Skin of body (tissue), 2 donors: Measurements from ENCODE around the gene LAMP5. TPM values are rescaled to one million over a fixed set of nuclear protein-coding genes. Genes with fewer than 3 reads are reported as not detected.

Source experiments
- DNase-seq: peaks from one replicate; lab custom pipeline; 2025; lab: John Stamatoyannopoulos, UW
- total RNA-seq: library from RNA; depleted of rRNA; stranded (reverse); fragments of >200 nt; gene quantifications from one replicate; pipeline ENCODE4 v1.2.3, GENCODE V29; 2014

Gene LAMP5, protein sequence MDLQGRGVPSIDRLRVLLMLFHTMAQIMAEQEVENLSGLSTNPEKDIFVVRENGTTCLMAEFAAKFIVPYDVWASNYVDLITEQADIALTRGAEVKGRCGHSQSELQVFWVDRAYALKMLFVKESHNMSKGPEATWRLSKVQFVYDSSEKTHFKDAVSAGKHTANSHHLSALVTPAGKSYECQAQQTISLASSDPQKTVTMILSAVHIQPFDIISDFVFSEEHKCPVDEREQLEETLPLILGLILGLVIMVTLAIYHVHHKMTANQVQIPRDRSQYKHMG
- total RNA-seq: 1.9 TPM

DNA sequence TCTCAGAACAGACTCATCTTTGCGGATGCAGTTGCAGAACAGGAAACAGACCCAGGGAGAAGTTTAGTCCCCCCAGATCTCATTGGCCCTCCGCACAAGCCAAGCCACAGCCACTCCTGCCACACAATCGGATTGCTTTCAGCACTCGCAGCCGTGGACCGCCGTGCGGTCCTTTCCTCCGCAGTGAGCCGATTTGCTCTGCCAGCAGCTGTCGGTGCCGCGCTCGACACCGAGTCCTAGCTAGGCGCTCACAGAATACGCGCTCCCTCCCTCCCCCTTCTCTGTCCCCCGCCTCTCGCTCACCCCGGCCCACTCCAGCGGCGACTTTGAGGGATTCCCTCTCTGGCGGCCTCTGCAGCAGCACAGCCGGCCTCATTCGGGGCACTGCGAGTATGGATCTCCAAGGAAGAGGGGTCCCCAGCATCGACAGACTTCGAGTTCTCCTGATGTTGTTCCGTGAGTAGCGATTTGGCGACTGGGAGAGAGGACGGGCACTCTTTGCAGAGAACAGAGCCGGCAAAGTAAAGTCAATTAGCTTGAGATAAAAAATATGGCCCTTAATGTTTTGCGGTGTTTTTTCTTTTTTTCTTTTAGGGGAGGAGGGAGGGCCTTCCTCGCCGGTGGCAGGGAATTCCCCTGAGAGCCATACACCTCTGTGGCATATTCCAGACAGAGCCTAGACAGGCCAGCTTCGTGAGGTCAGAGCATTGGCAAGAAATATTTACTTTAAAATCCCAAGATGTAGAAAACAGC is at the start of gene LAMP5:
TSS of gene LAMP5 (plus strand) at position 130 of the 753 bp plus-strand sequence. CDS start at position 393, 263 bp downstream.
- DNase-seq: no peak

DNA sequence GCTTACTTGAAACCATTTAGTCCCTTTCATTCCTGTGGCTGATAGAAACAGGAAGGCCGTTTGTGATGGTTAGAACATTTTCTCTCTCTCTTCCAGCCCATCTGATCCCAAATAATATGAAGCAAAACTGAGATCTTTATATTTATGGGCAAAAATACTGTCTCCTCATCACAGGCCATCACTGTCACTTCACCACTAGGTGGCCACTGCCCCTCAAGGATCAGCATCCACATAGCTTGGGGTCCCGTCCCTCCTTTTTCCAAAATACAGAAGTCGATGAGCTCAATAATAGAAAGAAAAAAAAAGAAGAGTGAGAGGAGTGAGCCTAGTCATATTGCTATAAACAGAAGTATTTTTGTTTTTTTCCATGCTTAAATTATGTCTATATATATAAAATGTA is 46.4 kb upstream of the LAMP5 start:
- DNase-seq: no peak

DNA sequence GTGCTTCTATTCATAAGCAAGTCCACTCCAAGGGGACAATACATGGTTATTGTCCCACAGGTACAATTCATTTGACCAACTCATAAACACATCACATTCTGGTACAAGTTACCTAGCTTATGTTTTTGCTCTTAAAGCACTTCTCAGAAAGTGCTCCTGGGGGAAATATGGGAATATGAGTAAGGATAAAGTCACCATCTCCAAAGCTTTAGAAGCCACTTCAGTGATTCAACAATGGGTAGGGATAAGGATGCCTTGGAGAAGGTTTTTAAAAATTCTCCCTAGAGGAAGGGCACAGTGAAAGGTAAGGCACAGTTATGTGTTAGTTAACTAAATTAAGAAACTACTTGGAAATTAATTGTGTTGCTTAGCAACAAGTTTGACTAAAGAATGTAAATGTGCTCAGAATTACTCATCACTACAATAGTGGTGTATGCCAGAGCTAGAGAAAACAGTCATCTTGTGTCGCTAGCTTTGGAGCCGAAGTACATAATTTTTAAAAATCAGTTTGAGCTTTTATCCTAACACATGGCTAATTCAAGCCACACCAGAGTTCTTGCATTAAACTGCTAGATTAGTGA is 39.5 kb upstream of the LAMP5 start:
- no peak for DNase-seq

DNA sequence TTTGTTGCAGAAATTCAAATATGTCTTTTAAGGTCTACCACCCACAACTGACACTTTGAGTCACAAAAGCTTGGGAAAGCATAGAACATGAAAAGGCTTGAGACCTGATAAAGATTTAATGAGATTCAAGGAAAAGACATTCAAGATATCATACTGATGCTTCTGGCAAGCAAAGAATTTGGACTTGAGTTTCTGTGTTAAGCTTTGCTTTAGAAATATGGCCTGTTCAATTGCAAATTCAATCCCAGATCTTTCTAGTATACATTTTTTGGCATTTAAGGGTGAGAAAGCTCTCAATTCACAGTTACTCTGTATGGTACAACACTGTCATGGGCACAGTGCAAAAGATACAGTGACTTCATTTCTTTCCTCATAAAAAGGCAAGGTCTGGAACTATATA is 38.9 kb upstream of the LAMP5 start:
- no peak for DNase-seq

DNA sequence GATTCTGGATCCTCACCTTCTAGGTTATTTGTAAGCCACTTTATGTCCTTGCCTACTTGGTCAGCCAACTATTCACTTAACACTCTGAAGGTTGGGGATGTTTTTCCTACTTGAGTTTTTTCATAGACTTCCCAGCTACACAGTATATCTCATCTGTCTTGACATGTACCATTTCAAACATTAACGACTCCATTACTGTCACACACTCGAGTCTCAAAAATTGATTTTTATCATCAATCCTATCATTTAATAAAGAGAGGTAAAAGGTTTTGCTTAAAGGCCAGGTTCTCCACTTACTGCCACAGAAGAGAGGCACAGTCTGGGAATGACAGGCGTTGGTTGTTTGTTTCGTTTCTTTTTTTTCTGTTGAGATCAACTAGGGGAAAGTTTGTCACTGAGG is 38.2 kb upstream of the LAMP5 start:
- no peak for DNase-seq

DNA sequence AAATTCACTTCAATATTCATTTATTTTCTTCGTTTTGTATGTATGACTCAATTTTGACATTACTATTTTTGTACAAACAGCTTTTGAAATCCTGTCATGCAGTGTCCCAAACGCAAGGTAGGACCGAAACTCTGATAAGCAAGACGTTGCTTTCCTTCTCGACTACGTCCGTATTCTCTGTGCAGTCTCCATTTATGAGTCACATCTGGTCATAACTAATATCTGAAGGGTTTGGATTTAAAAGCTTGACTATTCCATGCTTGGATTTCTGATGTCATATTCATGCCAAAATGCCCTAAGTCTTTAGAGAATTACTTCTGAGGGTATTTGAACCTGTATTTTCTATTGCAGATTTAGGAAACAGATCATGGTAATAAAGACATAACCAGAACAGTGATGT is 37.8 kb upstream of the LAMP5 start:
- DNase-seq: no peak

DNA sequence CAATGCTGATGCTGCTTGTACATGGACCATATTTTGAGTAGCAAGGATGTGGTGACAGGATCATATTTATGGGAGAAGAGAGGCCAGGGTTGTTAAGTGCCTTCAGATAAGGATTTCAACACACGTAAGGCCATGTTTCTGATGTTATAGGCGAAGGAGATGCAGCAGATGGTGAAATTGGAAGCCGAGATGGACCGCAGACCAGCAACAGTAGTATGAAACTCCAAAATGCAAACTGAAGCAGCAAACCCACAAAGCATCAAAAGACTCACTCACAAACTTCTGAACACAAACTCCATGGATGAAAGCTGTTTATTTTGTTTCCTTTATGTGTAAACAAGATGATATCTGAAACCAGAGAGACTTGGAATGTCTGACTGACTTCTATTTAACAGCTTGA is 35.6 kb upstream of the LAMP5 start:
- DNase-seq: no peak

DNA sequence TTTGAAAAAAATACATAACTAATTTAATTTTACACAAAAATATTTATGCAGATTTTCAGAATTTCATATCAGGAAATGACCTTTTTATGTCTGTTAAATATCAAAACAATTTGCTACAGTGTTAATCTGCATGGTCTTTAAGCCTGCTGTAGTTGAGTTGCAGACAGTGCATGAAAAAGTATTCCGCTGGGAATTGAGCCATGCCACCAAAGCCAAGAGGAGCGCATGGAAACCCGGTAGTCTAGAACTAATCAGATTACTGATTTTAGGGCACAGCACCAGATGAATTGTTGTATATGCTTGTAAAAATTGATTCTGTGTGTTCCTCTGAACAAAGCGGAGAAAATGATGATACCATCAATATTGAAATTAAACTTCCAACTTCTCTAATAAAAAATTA is 34.3 kb upstream of the LAMP5 start:
- no peak for DNase-seq

DNA sequence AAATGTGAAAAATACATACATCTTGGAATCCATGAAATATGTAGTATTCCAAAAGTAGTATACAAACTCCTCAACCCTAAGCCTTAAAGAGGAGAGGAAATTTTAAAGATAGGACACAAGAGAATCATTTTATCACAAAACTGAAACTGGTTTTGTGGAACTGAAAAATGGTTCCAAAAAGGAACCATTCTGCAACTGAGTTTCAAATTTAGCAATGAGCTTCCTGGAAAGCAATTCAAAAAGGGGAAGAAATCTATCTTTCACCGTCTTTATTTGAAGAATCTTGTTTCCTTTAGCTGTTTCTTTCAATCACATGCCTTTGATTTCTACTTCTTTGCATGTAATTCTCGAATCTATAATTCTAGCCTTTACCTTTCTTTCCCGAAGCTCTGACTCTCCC is 32.2 kb upstream of the LAMP5 start:
- no peak for DNase-seq

DNA sequence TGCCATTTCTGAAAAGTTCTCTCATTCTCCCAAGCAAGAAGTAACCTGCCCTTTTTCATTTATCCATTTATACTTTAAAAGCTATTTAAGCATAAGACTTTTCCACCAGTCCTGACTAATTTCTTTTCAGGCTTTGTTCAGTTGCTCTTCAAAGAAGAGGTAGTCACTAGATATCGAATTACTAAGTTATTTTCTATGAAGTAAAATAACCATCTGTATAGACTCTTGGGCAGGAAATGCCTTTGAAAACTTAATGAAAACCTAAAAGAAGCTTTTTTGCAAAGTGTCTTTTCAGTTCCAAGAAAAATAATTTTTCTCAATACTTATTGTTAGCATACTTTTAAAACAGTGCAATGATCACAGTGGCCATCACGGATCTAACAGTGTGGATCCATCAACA is 31.3 kb upstream of the LAMP5 start:
- DNase-seq: no peak

DNA sequence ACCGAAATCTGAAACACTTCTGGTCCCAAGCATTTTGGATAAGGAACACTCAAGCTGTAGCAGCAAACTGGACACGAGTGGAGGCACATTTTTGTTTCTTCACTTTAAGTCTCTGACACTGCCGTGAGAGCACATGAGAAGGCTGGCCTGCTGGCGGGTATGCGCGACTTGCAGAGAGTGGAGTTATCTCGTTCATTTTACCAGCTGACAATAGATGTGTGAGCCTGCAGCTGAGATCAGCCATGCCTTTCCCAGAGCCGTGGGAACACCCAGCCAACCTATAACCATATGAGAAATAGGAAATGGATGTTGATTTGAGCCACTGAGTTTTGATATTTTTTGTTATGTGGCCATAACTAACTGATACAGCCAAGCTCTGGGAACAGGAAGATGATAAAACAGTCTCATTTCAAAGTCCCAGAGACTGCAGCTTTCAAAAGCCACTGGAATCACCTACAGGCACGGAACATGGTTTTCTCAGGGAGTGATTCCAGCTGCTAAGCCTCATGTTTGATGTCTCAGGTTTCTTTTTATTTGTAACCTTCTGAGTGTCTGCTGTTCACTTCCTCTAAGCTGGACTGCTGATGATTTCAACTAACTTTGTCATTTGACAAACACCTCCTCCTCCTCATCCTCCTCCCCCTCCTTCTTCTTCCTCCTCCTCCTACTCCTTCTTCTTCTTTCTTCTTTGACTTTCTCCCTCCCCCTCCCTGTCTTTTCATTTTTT is 28.6 kb upstream of the LAMP5 start:
- no peak for DNase-seq

DNA sequence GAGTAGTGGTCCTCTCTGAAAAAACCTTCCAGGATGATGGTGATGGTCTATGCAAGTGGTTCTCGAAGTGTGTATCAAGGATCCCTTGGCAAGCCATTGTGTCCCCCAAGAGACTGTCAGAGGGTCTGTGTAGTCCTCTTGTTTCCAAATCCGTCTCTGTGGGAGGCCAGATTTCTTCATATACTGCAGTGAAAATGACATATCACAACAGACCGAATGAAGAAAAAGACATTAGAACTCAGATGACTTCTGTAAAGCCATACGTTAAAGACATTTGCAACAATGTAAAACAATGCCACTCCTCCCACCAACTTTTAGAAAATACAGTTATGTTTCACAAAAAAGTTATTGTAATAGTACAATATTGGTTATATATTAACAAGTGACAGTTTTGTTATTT is 27.2 kb upstream of the LAMP5 start:
- DNase-seq: no peak

DNA sequence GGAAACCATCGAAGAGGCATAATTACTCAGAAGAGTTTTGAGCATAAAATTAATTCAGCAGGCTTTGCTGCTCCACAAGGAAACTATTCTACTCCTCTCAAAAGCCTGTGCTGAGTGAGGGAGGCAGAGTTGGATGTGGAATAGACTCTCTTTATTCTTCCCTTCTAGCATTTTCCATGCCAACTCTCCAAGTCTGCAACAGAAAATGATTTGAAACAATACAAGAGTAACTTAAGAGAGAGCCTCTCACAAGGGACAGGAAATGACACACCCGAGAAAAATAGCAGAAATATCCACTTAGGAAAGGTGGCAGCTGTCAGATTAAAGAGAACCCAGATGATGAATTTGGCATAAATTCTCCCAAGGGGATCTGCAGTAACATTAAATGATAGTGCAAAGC is 26.3 kb upstream of the LAMP5 start:
- DNase-seq: no peak

DNA sequence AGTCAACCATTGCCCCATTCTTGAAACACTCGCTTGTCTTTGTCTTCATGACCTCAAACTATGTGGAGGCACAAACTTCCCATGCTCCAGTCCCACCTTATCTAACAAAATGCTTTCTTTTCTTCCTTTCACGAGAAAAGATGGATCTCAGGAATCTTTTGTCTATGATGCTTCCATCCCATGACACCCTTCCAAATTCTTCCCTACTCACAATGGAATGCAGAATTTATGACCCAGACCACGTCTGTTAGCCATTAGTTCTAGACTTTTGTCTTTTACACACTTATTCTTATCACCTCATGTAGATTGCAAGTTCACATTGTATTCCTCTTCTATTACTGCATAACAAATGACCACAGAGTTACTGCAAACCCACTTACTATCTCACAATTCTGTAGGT is 24.2 kb upstream of the LAMP5 start:
- DNase-seq: no peak

DNA sequence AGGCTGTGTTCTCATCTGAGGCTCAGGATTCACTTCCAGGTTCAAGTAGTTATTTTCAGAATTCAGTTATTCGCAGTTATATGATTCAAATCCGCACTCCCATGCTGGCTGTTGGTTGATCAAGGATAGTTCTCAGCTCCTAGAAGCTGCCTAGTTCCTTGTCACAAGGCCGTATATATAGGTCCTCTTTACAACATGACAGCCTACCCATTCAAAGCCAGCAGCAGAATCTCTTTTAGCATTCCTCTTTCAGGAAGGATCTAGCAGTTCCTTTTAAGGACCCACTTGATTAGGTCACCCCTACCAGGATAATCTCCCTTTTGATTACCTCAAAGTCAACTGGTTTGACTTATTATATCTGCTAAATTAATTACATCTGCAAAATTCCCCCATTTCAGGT is 23.8 kb upstream of the LAMP5 start:
- no peak for DNase-seq

DNA sequence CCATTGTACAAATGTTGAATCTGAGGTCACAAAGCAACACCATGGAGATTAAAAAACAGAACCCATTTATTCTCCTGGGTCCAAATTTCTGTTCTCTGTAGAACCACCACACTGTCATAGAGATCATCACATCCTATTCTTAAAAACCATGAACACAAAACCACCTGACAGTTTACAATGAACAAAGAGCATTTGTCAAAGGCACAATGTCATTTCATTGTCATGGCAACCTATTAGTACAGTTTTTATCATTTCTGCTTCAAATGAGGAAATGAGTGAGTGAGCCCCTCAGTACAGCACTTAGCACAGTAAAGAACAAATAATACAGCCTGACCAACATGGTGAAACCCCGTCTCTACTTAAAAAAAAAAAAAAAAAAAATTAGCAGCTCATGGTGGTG is 23.1 kb upstream of the LAMP5 start:
- DNase-seq: no peak

DNA sequence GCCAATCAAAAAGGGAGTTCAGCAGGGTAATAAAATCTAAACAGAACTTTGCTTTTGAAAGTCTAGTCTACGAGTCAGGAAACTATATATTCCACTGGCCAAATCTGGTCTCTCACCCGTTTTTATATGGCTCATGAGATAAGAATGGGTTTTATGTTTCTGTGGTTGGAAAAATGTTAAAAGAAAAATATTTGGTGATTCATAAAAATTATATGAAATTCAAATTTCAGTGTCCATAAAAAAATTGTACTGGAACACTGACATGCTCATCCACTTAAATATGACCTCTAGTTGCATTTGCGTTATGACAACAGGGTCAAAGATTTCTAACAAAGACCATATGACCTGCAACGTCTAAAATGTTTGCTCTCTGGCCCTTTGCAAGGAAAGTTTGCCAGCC is 22.3 kb upstream of the LAMP5 start:
- no peak for DNase-seq

DNA sequence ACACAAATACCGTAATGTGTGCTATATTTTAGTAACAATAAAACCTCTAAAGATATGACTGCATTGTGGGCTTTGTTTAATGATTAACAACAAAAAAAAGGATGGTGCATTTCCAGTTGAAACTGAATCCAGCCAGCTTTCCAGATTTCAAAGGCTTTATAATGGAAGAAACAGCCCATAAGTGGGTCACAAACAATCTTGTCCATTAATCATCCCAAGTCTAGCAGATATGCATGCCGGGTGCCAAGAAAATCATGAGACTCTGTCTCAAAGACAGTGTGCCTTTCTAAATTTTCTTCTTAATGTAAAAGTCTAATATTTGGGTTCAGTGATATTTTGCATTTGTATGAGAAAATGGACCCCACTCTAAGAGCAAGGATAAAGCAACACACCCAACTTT is 20.6 kb upstream of the LAMP5 start:
- DNase-seq: no peak

DNA sequence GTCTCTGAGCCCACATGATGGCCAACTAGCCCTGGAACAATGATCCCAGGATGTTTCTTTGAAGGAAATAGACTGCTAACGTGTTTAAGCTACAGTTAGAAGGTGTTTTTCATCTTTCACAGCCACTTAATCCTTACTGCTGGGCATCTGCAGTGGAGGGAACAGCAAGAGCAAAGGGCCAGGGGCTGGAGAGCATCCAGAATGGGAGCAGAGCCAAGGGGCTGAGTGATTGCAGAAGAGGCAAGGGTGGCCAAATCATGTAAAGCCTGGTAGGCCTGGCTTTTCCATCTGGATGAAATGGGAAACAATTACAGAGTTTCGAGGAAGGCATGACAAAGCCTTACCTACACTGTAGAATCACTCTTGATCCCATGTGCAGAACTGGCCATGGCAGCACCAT is 18.7 kb upstream of the LAMP5 start:
- DNase-seq: no peak

DNA sequence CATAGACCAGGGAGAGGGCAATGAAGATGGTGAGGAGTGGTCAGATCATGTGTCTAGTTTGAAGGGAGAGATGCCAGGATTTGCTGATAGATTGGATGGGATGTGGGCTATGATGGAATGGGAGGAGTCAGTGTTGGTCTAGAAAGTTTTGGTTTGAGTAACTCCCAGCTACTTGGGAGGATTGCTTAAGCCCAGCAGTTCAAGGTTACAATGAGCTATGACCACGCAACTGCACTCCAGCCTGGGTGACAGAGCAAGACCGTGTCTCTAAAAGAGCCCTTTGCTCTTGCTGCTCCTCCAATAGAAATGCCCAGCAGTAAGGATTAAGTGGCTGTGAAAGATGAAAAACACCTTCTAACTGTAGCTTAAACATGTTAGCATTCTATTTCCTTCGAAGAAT is 18.2 kb upstream of the LAMP5 start:
- no peak for DNase-seq

DNA sequence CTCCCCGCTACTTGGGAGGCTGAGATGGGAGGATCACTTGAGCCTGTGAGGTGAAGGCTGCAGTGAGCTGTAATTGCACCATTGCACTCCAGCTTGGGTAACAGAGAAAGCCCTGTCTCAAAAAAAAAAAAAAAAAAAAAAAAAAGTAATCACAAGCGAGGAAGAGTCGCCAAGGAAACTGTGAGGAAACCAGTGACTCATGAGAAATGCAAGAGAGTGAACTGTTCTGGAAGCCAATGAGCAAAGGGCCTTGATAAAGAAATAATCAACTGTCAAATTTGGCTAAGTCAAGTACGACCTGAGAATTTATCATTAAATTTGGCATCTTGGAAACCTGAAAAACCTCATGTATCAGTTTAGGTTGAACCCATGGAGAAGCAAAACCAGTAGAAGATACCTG is 16.1 kb upstream of the LAMP5 start:
- DNase-seq: no peak
